Kasumi-1 (cell line): Measurements from ENCODE around the gene PON3.

Source experiments
- DNase-seq, 2 experiments: peaks; one replicate each; lab custom pipeline; 2025; lab: John Stamatoyannopoulos, UW

The PON3 gene

DNA sequence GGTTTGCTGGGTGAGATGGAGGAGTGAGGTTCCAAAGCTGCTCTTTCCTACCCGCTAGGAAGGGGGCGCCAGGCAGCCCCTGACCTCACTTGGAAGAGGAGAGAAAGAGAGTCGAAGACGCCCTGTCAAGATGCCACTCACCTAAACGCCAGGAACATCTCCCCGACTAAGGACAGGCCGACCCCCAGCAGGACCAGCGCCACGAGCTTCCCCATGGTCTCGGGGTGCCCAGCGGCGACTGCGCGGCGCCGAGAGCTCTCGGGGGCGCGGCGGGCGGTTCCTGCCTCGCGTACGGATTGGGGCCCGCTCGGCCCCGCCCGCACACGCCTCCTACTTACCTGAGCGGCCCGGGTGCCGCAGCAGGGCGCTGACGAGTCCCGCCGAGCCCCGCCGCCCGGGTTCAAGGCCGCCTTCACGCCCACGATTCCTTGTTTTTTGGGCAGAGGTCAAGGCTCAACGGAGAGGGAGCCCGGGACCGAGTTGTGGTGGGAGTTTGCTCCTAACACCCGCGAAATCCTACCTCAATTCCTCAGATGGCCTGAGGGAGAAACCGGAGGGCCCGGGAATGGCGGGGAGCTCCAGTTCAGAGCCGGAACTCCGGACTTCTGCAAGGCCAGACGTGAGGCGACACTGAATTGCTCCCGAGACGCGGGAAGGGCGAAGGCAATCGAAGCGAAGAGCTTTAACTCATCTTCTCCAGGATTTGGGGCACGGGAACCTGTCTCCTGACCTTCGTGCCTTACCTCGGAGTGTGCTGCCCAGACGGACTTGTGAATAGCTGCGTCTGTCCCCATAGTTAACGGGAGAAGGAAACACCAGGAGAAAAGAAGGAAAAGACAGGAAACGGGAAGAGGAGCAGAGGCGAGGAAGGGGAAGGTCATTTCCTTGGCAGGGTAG, at the start of gene PON3:
Gene PON3 (minus strand): TSS at position 240 of the 897 bp plus-strand sequence. CDS start 25 bp downstream, at position 215.
- DNase-seq = peak in 1 of 2 experiments; percentile 9

DNA sequence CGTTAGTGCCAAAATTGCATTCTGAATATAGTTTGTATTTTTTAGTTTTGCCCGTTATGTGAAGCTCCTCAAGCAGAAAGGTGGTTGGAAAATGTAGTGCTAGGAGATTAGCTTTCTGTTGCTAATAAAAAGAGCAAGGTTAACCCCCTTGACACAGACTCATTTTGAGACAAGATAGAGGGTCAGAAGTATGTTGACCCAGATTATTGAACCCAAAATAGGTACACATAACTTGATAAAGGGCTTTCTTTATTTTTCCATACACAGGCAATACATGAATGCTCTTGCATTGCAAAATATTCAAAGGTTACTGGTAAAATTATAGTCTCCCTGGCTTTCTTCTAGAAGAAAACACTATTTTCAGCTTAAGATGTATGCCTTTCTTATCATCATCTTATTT, 48.6 kb upstream of the PON3 start:
- no peak for DNase-seq

- no peak for DNase-seq
Measured at GRCh38 chr7:95441042-95441823, 45.1 kb upstream of the PON3 start.

GRCh38 chr7:95440394-95441038, 44.3 kb upstream of the PON3 start:
- DNase-seq = no peak

- no peak for DNase-seq
Measured at GRCh38 chr7:95436407-95436806, 40.2 kb upstream of the PON3 start.

DNA sequence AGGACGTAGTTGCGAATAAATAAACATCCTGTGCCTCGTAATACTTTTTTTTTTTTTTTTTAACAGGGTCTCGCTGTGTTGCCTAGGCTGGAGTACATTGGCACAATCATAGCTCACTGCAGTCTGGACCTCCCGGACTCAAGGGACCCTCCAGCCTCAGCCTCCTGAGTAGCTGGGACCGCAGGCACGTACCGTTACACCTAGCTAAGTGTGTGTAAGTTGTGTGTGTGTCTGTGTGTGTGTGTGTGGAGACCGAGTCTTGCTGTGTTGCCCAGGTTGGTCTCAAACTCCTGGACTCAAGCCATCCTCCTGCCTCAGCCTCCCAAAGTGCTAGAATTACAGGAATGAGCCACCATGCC, 39.2 kb upstream of the PON3 start:
- no peak for DNase-seq

DNA sequence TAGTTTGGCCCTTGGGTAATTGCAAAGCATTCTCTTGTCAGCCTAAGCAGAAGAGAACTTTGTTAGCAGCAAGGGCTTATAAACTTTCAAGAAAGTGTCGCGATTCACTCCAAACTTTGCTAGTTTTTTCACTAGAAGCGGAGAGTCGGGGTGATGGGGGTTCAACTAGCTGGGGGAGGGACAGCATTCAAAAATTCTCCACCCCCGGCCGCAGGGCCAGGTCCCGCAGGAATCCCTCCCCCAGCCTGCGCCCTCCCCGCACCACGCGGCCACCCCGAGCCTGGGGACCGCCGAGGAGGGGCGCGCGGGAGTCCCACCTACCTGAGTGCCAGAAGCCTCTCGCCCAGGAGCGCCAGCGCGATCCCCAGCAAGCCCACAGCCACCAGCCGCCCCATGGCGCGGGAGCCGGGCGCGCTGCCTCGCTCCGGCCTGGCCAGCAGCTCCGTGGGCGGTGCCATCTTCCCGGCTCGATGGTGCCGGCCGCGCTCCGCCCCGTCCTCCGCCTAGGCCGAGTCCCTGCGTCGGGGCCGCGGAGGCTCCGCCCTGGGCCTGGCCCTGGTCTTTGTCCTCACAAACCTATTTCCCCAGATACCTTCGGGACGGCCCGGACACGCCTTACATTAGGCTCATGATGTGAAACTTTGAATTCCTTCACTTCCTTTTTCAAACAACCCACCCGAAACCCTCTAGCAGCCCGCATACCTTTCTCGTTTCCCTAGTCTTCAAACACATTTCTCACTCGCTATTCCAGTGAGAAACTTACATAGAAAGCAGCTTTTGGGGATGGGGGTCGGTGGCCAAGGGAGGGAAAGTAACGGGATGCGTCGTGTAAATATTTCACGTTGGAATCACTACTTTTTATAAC, 38.6 kb upstream of the PON3 start, which contains the start of gene PON2:
Gene PON2 (minus strand): TSS at position 472 of the 865 bp plus-strand sequence. CDS start 77 bp downstream, at position 395.
- DNase-seq = peak; percentile 42 to 61

DNA sequence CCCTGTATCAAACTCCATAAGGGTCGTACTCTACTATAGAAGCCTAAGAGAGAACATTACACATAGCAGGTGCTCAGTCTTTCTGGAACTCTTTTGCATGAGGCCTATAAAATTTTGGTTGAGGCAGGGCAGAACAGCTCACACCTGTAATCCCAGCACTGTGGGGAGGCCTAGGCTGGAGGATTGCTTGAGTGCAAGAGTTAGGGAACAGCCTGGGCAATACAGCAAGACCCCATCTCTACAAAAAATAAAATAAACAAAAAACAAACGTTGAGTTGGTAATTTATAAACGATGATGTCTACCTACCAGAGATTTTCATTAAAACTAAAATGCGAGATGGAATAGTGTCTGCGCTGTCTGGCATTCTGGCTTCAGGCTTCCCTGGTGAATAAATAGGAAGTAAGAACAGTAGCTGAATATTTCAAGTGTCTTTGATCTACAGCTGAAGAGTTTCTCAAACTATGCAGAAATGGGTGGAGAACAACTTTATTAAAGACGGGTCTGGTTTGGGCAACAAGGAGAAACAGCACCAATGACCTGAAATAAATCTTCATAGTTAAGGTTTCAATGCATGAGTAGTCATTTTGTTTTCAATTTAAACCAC, 37.9 kb upstream of the PON3 start:
- DNase-seq = no peak

- no peak for DNase-seq
Measured at GRCh38 chr7:95433129-95433528, 37.0 kb upstream of the PON3 start.

GRCh38 chr7:95432606-95433005, 36.4 kb upstream of the PON3 start:
- peak in 1 of 2 experiments; percentile 8 for DNase-seq

- no peak for DNase-seq
Measured at GRCh38 chr7:95430864-95431263, 34.7 kb upstream of the PON3 start.

DNA sequence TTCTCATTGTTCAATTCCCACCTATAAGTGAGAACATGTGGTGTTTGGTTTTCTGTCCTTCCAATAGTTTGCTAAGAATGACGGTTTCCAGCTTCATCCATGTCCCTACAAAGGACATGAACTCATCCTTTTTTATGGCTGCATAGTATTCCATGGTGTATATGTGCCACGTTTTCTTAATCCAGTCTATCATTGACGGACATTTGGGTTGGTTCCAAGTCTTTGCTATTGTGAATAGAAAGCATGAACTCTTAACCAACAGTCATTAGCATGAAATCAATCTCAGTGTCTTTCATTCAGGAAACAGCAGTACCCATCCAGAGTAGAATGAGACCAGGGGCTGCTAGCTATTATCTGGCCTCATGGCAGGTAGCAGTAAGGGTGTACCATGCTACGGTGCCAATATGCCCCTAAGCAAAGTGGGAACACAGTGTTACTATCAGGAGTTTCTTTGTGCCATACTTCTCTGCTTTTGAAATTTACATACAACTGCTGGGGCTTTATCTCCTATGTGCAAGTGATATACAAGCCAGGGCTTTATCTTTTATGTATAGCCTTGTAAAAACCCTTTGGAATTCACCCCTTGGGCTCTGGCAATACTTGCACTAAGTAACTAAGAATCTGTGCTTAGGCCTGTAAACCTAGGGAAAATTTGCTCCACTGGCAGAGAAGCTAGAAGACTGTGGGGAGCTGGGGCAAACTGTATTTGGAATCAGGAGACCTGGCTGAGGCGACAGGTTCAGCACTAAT, 33.2 kb upstream of the PON3 start:
- DNase-seq = no peak

DNA sequence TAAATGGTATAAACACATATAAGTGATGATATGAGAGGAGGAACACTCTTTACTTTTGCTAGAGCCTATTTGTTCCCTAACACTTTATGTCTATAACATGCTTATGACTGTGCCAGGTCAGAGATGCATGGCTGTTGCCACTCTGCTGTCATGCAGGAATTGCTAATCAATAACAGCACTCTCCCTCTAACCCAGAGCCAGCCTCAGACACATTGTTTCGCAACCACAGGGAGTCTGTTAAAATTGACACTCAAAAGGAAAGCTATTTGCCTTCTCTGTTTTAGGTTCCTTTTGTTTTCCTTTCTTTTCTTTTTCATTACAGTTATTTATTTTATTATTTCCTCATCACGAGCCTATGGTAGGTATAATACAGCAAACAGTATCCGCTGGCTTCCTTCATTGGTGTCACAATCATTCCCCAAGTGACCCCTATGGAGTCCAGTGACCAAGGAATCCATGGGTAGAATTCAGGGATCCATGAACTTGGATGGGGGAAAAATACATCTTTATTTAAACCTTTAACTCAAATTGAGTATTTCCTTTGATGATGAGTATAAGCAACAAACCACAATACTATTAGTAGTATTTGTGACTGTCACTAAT, 31.8 kb upstream of the PON3 start:
- no peak for DNase-seq

DNA sequence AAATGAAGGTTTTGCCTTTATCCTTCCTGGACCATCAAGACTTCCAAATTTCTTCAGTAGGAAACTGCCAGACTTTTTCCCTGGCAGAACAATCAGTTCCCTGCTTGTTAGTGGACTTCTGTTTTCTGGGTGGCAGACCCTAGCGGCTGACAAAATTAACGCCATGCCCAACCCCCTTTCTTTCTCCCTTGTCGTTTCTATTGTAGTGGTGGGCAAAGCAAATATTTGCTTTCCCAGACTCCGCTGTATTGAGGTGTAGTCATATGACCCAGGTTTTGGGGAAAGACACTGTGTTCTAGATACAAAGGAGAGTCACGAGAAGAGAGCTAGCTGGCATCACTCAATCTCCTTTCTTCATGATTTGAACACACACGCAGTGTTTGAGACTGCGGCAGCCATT, 31.0 kb upstream of the PON3 start:
- DNase-seq = no peak

GRCh38 chr7:95425694-95426093, 29.5 kb upstream of the PON3 start:
- no peak for DNase-seq

- no peak for DNase-seq
Measured at GRCh38 chr7:95424716-95425115, 28.5 kb upstream of the PON3 start.

DNA sequence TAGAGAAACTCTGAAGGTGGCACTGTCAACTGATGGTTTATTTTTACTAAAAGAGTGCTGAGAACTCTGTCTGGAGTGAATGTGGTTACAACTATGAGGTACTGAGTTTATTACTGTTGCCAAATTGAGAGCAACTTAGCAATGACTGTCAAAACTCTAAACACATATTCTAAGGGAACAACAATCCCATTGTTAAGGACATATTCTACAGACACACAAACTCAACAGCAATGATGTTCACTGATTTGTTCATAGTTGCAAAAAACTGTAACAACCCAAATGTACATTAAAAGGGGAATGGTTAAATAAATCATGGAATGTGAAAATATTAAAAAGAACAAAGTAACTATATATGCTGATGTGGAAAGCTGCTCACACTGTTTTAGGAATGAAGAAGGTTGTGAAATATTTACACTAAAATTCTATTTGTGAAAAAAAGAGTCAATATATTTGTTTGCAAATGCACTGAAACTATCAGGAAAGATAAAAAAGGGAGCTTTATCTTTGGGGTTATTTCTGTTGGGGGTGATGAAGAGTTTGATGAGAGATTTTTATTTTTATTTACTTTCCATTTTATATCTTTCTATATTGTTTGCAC, 25.8 kb upstream of the PON3 start:
- DNase-seq = no peak

DNA sequence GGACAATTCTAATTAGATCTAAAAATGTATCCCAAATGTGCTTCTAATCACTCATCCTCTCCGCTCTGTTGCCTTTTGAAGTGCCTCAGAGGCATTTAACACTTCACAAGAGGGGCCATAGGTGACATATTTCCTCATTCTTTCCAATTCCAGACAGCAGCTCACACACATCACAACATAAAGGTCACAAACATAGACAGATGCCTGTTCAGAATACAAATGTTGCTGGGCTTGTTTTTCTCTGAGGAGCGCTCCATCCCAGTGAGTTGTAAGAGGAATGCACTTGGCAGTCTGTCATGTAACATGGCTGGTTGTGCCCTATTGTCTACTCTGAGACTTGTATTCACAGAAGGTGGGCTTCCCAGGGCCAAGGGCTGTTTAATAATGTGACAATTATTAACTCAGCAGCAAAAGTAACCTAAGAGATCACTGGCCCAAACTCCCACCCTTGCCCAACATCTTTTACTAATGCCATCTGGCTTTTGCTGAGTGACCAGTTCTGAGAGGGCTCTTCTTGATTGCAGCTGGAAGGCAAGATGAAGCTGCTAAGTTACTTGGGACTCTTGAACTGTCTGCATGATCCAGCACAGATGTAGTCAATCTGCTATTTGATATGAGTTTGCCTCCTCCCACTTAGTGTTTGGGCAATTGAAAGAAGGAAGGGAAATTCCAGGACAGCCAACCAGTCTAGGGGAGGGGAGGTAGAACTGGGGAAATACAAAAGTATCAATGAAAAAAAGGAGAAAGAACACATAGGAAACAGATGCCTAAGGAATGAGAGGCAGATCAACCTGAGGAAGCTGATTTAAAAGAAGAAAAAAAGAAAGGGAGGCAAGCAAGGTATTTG, 25.0 kb upstream of the PON3 start:
- DNase-seq = no peak

GRCh38 chr7:95412075-95412474, 15.9 kb upstream of the PON3 start:
- DNase-seq = no peak
